ENCODE results near the gene RSPH3. TPM values are rescaled to one million over a fixed set of nuclear protein-coding genes. Genes with fewer than 3 reads are reported as not detected.

Gene RSPH3
- total and polyA plus RNA-seq, 4 donors, result 1.7 to 4.6 (median 3.3) TPM

Small RNA genes lying within 50 kb of the gene (small RNA-seq; reads per million reads assigned to genes)
- gene RNU6-293P, result not detected

Other genes starting within 250 kb of the RSPH3 start
- gene EZR, start 180.8 kb downstream of the RSPH3 start, total RNA-seq, result 10 to 100 TPM; 22.4 to 28.5 TPM
- 10 to 100 TPM; 22.0 to 35.4 TPM for gene EZR, start 180.8 kb downstream of the RSPH3 start, polyA plus RNA-seq
- 1 to 10 TPM; 1.5 to 2.0 TPM for gene TAGAP, start 44.8 kb upstream of the RSPH3 start, total RNA-seq
- gene TAGAP, start 44.8 kb upstream of the RSPH3 start, polyA plus RNA-seq, result under 1 TPM; 0.56 to 0.65 TPM
- under 1 TPM; 0.17 to 0.47 TPM for gene FNDC1, start 169.2 kb upstream of the RSPH3 start, total RNA-seq
- gene FNDC1, start 169.2 kb upstream of the RSPH3 start, polyA plus RNA-seq, result under 1 TPM in 1 of 2 donors, not detected in 1; 0.10 TPM

All from liver (tissue), 5 donors.